Lung (tissue), 12 donors: Measurements from ENCODE around the gene FLYWCH2. TPM values are rescaled to one million over a fixed set of nuclear protein-coding genes. Genes with fewer than 3 reads are reported as not detected.
A peak's percentile ranks its signal among the peaks of the same experiment; 100 is the strongest.

Experiments
- ATAC-seq: fragments of 200-7000 bp; cut with Tn5 transposase; one replicate; pipeline ENCODE4 v1.9.1; 2020; ENCODE audit warnings: moderate number of reproducible peaks; ENCODE audit not compliant: insufficient read depth, low FRiP score
- DNase-seq, 3 donors: peaks; one replicate each; pipeline ENCODE4 v3.0.0-alpha.2; 2013 to 2017
- H3K27ac ChIP-seq, 2 donors: one replicate each; pipeline ENCODE4 v1.5.1; 2013; ENCODE audit warnings: mild to moderate bottlenecking in 2 of 2, moderate library complexity in 2 of 2, control low read depth in 1 of 2, inconsistent platforms in 1 of 2, low read depth in 1 of 2, low read length in 1 of 2
- H3K27me3 ChIP-seq, 3 donors: one replicate each; pipeline ENCODE4 v1.5.1; 2013; ENCODE audit warnings: low read length in 2 of 3; ENCODE audit not compliant: control insufficient read depth in 3 of 3, insufficient read depth in 3 of 3
- H3K36me3 ChIP-seq, 4 donors: one replicate each; pipeline ENCODE4 v1.5.1; 2013; ENCODE audit warnings: low read length in 4 of 4, mild to moderate bottlenecking in 1 of 4, moderate library complexity in 1 of 4; ENCODE audit not compliant: control insufficient read depth in 4 of 4, insufficient read depth in 4 of 4
- H3K4me1 ChIP-seq, 5 donors: one replicate each; pipeline ENCODE4 v1.5.1; 2013; ENCODE audit warnings: low read length in 5 of 5, mild to moderate bottlenecking in 2 of 5, moderate library complexity in 1 of 5; ENCODE audit not compliant: control insufficient read depth in 5 of 5, insufficient read depth in 5 of 5
- H3K4me3 ChIP-seq: one replicate; pipeline ENCODE4 v1.5.1; 2013; ENCODE audit warnings: mild to moderate bottlenecking, control low read depth, moderate library complexity
- H3K9ac ChIP-seq, 2 donors: one replicate each; pipeline ENCODE4 v1.5.1; 2013; ENCODE audit warnings: low read length in 2 of 2, control low read depth in 1 of 2; ENCODE audit not compliant: insufficient read depth in 1 of 2
- H3K9me3 ChIP-seq, 4 donors: one replicate each; pipeline ENCODE4 v1.5.1; 2013; ENCODE audit warnings: low read length in 3 of 4, mild to moderate bottlenecking in 1 of 4, moderate library complexity in 1 of 4; ENCODE audit not compliant: control insufficient read depth in 4 of 4, insufficient read depth in 3 of 4
- CTCF ChIP-seq: IDR thresholded peaks from 2 replicates; pipeline ENCODE4 v1.5.1; 2012; ENCODE audit warnings: mild to moderate bottlenecking; ENCODE audit errors: control extremely low read depth, extremely low read depth
- WGBS, 2 donors: extraction: QIAGEN DNeasy Blood & Tissue Kit; methylation state at CpG; one replicate each; pipeline ENCODE4 v1.1.7; 2013; 5-methylcytosine and 5-hydroxymethylcytosine counted together
- polyA plus RNA-seq, 2 donors: library from polyadenylated mRNA; stranded (reverse); fragments of 200-250 nt; gene quantifications; one replicate each; pipeline ENCODE4 v1.2.1, GENCODE V29; 2013
- total RNA-seq, 2 donors: library from RNA; depleted of rRNA in 1 of 2; stranded (reverse); fragments of >200 nt in 1 of 2; gene quantifications; one replicate each; pipeline ENCODE4 v1.2.1, GENCODE V29; 2014 to 2021
- donor health status: control.
- donor health status: control.
- donor health status: Bipolar disorder and iron deficiency.
- donor health status: healthy.
- donor health status: DM: yes; HTN: yes; CAD: no.

Gene FLYWCH2
- total and polyA plus RNA-seq, 4 donors: 26.7 to 40.6 (median 39.2) TPM

GRCh38 chr16:2842340-2843000 lies 40.5 kb upstream of the FLYWCH2 start:
- no peak overlapping the region for H3K9ac ChIP-seq
- DNase-seq (peak; percentile 21 to 58 (median 37)), ATAC-seq (peak; percentile 14)
- peak overlapping the region in 1 of 2 donors; percentile 75 for H3K27ac ChIP-seq
- WGBS, 2 donors: 23 to 35% methylated on average over 40 of the region's 40 CpGs
- no peaks in the 10 kb centered on the region for H3K9me3 ChIP-seq
- H3K27me3 ChIP-seq: peaks cover 0 to 4% (median 3%) of the 10 kb centered on the region in 3 donors
- peak; percentile 3 for TF ChIP-seq CTCF
- no peak overlapping the region for H3K4me3 ChIP-seq
- no peaks in the 10 kb centered on the region for H3K36me3 ChIP-seq
- H3K4me1 ChIP-seq: peaks cover 0 to 17% (median 0%) of the 10 kb centered on the region in 5 donors

GRCh38 chr16:2843526-2843925 lies 39.5 kb upstream of the FLYWCH2 start:
- H3K36me3 ChIP-seq: no peaks in the 10 kb centered on the region
- peaks cover 0 to 17% (median 0%) of the 10 kb centered on the region in 5 donors for H3K4me1 ChIP-seq
- no peak overlapping the region for H3K4me3 ChIP-seq
- H3K9ac ChIP-seq: no peak overlapping the region
- no peaks in the 10 kb centered on the region for H3K9me3 ChIP-seq
- H3K27ac ChIP-seq: no peak overlapping the region
- peaks cover 0 to 4% (median 3%) of the 10 kb centered on the region in 3 donors for H3K27me3 ChIP-seq
- no peak for TF ChIP-seq CTCF
- DNase-seq (no peak), ATAC-seq (no peak)
- 90 to 91% methylated on average over 8 of the region's 8 CpGs for WGBS, 2 donors

- 58 to 64% methylated on average over 5 of the region's 5 CpGs for WGBS, 2 donors
- Histone ChIP-seq H3K9me3 (peaks cover 0 to 2% (median 0%) of the 10 kb centered on the region in 4 donors), H3K36me3 (no peaks in the 10 kb centered on the region), H3K27me3 (peaks cover 0 to 4% (median 3%) of the 10 kb centered on the region in 3 donors), H3K4me1 (peaks cover 0 to 17% (median 0%) of the 10 kb centered on the region in 5 donors), H3K27ac (no peak overlapping the region), H3K4me3 (no peak overlapping the region), H3K9ac (no peak overlapping the region)
- ATAC-seq: no peak
- no peak for DNase-seq
- TF ChIP-seq CTCF: no peak
These were observed 37.9 kb upstream of the FLYWCH2 start for GRCh38 chr16:2845116-2845515.
